Kidney (tissue), 14 donors: Measurements from ENCODE around the gene CACFD1. TPM values are rescaled to one million over a fixed set of nuclear protein-coding genes. Genes with fewer than 3 reads are reported as not detected.
A peak's percentile ranks its signal among the peaks of the same experiment; 100 is the strongest.

ENCODE experiments used
- DNase-seq, 5 donors: peaks; one replicate each; pipeline ENCODE4 v3.0.0-alpha.2; 2013 to 2020
- FAIRE-seq: peaks from 2 replicates; lab custom pipeline; 2012; peaks lifted over from hg19 to GRCh38; lab: Jason Lieb, UNC
- H3K27ac ChIP-seq, 2 donors: one replicate each; pipeline ENCODE4 v1.7.0; 2013; ENCODE audit warnings: low read depth in 2 of 2, low read length in 2 of 2, inconsistent platforms in 1 of 2
- H3K27me3 ChIP-seq: one replicate; pipeline ENCODE4 v1.7.1; 2013; ENCODE audit warnings: low read length, inconsistent platforms; ENCODE audit not compliant: control insufficient read depth, insufficient read depth
- H3K36me3 ChIP-seq, 3 donors: one replicate each; pipeline versions ENCODE4 v1.7.0 to v1.7.1; 2013; ENCODE audit warnings: low read length in 3 of 3, control low read depth in 1 of 3, inconsistent platforms in 1 of 3; ENCODE audit not compliant: insufficient read depth in 3 of 3, control insufficient read depth in 2 of 3
- H3K4me1 ChIP-seq, 3 donors: one replicate each; pipeline versions ENCODE4 v1.7.0 to v1.7.1; 2013; ENCODE audit warnings: low read length in 3 of 3, inconsistent platforms in 1 of 3, low read depth in 1 of 3; ENCODE audit not compliant: control insufficient read depth in 2 of 3, insufficient read depth in 2 of 3
- H3K4me3 ChIP-seq, 3 donors: one replicate each; pipeline versions ENCODE4 v1.7.0 to v1.8.1; 2013; ENCODE audit warnings: low read length in 3 of 3, control low read depth in 1 of 3, inconsistent platforms in 1 of 3
- H3K9ac ChIP-seq, 3 donors: one replicate each; pipeline versions ENCODE4 v1.7.0 to v1.7.1; 2013; ENCODE audit warnings: low read length in 3 of 3, control low read depth in 1 of 3, inconsistent platforms in 1 of 3
- H3K9me3 ChIP-seq, 3 donors: one replicate each; pipeline versions ENCODE4 v1.7.0 to v1.7.1; 2013; ENCODE audit warnings: low read length in 3 of 3, control low read depth in 1 of 3, inconsistent platforms in 1 of 3; ENCODE audit not compliant: control insufficient read depth in 2 of 3, insufficient read depth in 1 of 3
- CTCF ChIP-seq: IDR thresholded peaks from 3 replicates; pipeline ENCODE4 v1.5.1; 2012; ENCODE audit warnings: mild to moderate bottlenecking, moderate library complexity, borderline replicate concordance; ENCODE audit not compliant: insufficient read depth; ENCODE audit errors: extremely low read depth
- intact Hi-C: fragments of 100-400 bp; cut with DNase I; formaldehyde crosslinking; loops from one replicate; pipeline ENCODE4 v1.11.1; 2022
- polyA plus RNA-seq: library from polyadenylated mRNA; stranded (reverse); fragments of 350-450 nt; fragmentation: Illumina TruSeq; extraction: RNeasy Lipid Tissue Mini Kit (QIAGEN cat#74804); gene quantifications from one replicate; pipeline ENCODE4 v1.2.3, GENCODE V29; 2014; ENCODE audit warnings: low read depth, low replicate concordance; ENCODE audit not compliant: insufficient read depth
- total RNA-seq: library from RNA; stranded (reverse); fragmentation: NEBNext Ultra II Directional; extraction: Animal tissue kit (Norgen Biotek cat#: 25700); gene quantifications from one replicate; pipeline ENCODE4 v1.2.1, GENCODE V29; 2021
- donor health status: control.
- donor health status: control.
- donor health status: control.
- donor health status: control.
- donor health status: control.
- donor health status: DM: yes; HTN: yes; CAD: no.
- donor health status: Normal renal cell carcinoma (clear cell type).

The CACFD1 gene
- total and polyA plus RNA-seq, 2 donors from 2014 or later: 37.3 to 37.8 TPM

- intact Hi-C loops: no loop called here
- H3K36me3 ChIP-seq: no peaks in the 10 kb centered on the region
- H3K9me3 ChIP-seq: no peaks in the 10 kb centered on the region
- H3K4me1 ChIP-seq: peaks cover 0 to 21% (median 9%) of the 10 kb centered on the region in 3 donors
- H3K27ac ChIP-seq: no peak overlapping the region
- no peak for TF ChIP-seq CTCF
- no peaks in the 10 kb centered on the region for H3K27me3 ChIP-seq
- no peak overlapping the region for H3K9ac ChIP-seq
- FAIRE-seq: no peak
- DNase-seq: no peak
- no peak overlapping the region for H3K4me3 ChIP-seq
Observed at GRCh38 chr9:133518200-133518599, 58.4 kb downstream of the CACFD1 start.

- DNase-seq (peak in 1 of 5 donors; percentile 62), FAIRE-seq (no peak)
Observed at GRCh38 chr9:133518706-133519449, 59.1 kb downstream of the CACFD1 start.

GRCh38 chr9:133519693-133520092 lies 59.9 kb downstream of the CACFD1 start:
- intact Hi-C loops: no loop called here
- Histone ChIP-seq H3K36me3 (no peaks in the 10 kb centered on the region), H3K4me1 (peaks cover 0 to 19% (median 5%) of the 10 kb centered on the region in 3 donors), H3K27ac (no peak overlapping the region), H3K9ac (no peak overlapping the region), H3K27me3 (no peaks in the 10 kb centered on the region), H3K9me3 (no peaks in the 10 kb centered on the region), H3K4me3 (no peak overlapping the region)
- DNase-seq (peak in 1 of 5 donors; percentile 34), FAIRE-seq (no peak)
- TF ChIP-seq CTCF: no peak

More at GRCh38 chr9:133518706-133519449, 59.1 kb downstream of the CACFD1 start:
- Histone ChIP-seq H3K27ac (no peak overlapping the region), H3K4me1 (peaks cover 0 to 21% (median 9%) of the 10 kb centered on the region in 3 donors), H3K9ac (no peak overlapping the region), H3K27me3 (no peaks in the 10 kb centered on the region), H3K9me3 (no peaks in the 10 kb centered on the region), H3K4me3 (no peak overlapping the region), H3K36me3 (no peaks in the 10 kb centered on the region)
- TF ChIP-seq CTCF: no peak
- intact Hi-C loops: no loop called here
